ENCODE data around the gene CERT1. TPM values are rescaled to one million over a fixed set of nuclear protein-coding genes. Genes with fewer than 3 reads are reported as not detected.

The CERT1 gene
- total RNA-seq, 2 experiments from 2014 or later, result 32.3 to 34.4 TPM

DNA sequence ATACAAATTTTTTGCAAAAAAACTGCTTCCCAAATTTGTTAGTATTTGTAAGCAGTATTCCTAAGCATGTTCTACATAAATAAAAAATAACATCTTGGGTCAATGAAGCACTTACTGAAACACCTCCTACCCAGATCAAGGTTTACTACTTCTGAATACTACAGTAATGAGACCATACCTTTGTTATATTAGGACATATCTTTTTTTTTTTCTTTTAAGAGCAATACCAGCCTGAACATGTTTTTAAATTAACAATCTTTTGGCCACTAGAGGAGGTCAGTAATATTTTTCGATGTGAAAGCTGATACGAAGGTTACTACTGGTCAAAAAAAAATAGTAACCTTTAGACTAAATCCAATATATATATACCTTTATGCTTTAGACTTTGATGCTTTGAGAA is 72.7 kb downstream of the CERT1 start:
- Mint-ChIP-seq H3K27ac (no peak overlapping the region), H3K4me3 (no peak overlapping the region), H3K9me3 (peaks cover 17% of the 10 kb centered on the region), H3K4me1 (ENCODE audit: low read depth) (peaks cover 16% of the 10 kb centered on the region), H3K27me3 (no peaks in the 10 kb centered on the region), H3K36me3 (peaks cover 20% of the 10 kb centered on the region)
- POLR2A ChIA-PET, result no interaction called here
- CTCF ChIA-PET, result no interaction called here
- DNase-seq, result no peak
- intact Hi-C loops (cut with micrococcal nuclease), result no loop called here

DNA sequence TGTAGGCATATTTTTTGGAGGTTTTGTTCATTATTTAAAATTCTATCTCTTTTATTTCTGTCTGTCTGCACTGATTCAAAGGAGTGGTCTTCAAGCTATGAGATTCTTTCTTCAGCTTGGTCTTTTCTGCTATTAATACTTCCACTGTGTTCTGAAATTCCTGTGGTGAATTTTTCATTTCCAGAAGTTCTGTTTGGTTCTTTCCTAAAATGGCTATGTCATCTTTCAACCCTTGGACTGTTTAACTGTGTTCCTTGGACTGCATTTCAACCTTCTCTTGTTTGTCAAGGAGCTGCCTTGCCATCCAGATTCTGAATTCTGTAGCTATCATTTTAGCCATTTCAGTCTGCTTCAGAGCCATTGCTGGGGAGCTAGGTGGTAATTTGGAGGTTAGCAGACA is 76.3 kb downstream of the CERT1 start:
- intact Hi-C loops (cut with micrococcal nuclease), result no loop called here
- ChIA-PET POLR2A (no interaction called here), CTCF (no interaction called here)
- Mint-ChIP-seq H3K27me3 (no peaks in the 10 kb centered on the region), H3K4me1 (ENCODE audit: low read depth) (peaks cover 15% of the 10 kb centered on the region), H3K27ac (no peak overlapping the region), H3K9me3 (peaks cover 2% of the 10 kb centered on the region), H3K4me3 (no peak overlapping the region), H3K36me3 (peaks cover 4% of the 10 kb centered on the region)
- DNase-seq, result no peak

DNA sequence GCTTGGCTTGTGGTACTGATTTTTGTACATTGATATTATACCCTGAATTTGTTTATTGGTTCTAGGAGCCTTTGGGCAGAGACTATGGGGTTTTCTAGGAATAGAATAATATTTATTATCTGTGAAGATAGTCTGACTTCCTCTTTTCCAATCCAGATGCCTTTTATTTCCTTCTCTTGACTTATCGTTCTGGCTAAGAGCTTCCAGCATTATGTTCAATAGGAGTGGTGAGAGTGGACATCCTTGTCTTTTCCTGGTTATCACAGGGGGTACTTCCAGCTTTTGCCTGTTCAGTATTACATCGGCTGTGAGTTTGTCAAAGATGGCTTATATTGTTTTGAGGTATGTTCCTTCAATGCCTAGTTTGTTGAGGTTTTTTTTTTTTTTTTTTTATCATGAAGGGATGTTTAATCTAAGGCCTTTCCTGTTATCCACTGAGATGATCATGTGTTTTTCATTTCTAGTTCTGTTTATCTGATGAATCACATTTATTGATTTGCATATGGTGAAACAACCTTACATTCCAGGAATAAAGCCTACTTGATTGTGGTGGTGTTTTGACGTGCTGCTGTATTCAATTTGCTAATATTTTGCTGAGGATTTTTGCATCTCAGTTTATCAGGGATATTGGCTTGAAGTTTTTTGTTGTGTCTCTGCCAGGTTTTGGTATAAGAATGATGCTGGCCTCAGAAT is 77.5 kb downstream of the CERT1 start:
- CTCF ChIA-PET, result no interaction called here
- intact Hi-C loops (cut with micrococcal nuclease), result no loop called here
- H3K27me3 Mint-ChIP-seq, result no peaks in the 10 kb centered on the region
- peaks cover 12% of the 10 kb centered on the region for H3K4me1 Mint-ChIP-seq (ENCODE audit: low read depth)
- peaks cover 2% of the 10 kb centered on the region for H3K9me3 Mint-ChIP-seq
- H3K36me3 Mint-ChIP-seq, result peaks cover 4% of the 10 kb centered on the region
- no peak overlapping the region for H3K4me3 Mint-ChIP-seq
- no peak for DNase-seq
- H3K27ac Mint-ChIP-seq, result no peak overlapping the region
- POLR2A ChIA-PET, result no interaction called here

DNA sequence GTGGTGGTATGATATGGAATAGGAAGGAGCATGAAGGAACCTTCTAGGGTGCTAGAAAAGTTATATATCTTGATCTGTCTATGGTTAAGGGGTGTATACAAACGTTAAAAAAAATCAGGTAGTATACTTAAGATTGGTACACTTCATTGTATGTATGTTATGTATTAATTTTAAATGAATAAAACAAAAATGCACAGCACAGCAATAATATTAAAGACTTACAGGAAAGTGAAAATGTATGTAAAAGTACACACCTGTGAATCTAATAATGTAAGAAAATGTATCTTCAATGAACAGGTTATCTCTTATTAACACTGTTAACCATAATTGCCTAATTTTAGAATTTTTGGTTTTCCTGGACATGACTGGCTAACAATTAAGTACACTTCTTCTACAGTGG is 97.2 kb downstream of the CERT1 start:
- no peak overlapping the region for H3K27ac Mint-ChIP-seq
- CTCF ChIA-PET, result no interaction called here
- peaks cover 22% of the 10 kb centered on the region for H3K36me3 Mint-ChIP-seq
- intact Hi-C loops (cut with micrococcal nuclease), result no loop called here
- no peaks in the 10 kb centered on the region for H3K4me1 Mint-ChIP-seq (ENCODE audit: low read depth)
- POLR2A ChIA-PET, result no interaction called here
- H3K9me3 Mint-ChIP-seq, result no peaks in the 10 kb centered on the region
- H3K4me3 Mint-ChIP-seq, result no peak overlapping the region
- no peaks in the 10 kb centered on the region for H3K27me3 Mint-ChIP-seq
- DNase-seq, result no peak

DNA sequence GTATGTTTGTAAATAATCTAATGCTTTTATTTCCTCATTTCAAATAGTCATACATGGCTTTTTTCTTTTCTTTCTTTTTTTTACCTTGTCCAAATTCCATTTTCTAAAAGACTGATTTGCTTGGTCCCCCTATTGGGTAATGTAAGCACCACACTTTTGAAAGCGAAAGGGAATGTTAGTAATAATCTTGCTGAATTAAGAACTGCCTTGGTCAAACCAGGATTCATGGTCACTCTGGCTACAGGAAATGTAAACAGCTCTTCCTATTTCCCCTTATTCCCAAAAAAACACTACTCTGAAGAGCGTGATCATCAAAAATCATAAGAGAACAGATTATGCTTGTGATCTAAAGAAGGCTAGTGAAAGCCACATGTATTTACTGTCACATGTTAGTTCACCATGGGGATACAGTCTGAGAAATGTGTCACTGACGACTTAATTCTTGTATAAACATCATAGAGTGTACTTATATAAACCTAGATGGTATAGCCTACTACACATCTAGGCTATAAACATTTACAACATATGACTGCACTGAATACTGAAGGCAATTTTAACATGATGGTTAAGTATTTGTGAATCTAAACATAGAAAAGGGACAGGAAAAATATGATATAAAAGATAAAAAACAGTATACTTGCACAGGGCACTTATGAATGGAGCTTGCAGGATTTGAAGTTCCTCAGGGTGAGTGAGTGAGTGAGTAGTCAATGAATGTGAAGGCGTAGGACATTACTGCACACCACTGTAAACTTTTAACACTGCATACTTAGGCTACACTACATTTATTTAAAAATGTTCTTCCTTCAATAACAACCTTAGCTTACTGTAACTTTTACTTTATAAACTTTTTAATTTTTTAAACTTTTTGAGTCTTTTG is 99.1 kb downstream of the CERT1 start:
- H3K27ac Mint-ChIP-seq, result no peak overlapping the region
- no peak overlapping the region for H3K4me3 Mint-ChIP-seq
- ChIA-PET CTCF (no interaction called here), POLR2A (no interaction called here)
- peaks cover 20% of the 10 kb centered on the region for H3K36me3 Mint-ChIP-seq
- H3K27me3 Mint-ChIP-seq, result no peaks in the 10 kb centered on the region
- DNase-seq, result no peak
- no peaks in the 10 kb centered on the region for H3K9me3 Mint-ChIP-seq
- intact Hi-C loops (cut with micrococcal nuclease), result no loop called here
- no peaks in the 10 kb centered on the region for H3K4me1 Mint-ChIP-seq (ENCODE audit: low read depth)

DNA sequence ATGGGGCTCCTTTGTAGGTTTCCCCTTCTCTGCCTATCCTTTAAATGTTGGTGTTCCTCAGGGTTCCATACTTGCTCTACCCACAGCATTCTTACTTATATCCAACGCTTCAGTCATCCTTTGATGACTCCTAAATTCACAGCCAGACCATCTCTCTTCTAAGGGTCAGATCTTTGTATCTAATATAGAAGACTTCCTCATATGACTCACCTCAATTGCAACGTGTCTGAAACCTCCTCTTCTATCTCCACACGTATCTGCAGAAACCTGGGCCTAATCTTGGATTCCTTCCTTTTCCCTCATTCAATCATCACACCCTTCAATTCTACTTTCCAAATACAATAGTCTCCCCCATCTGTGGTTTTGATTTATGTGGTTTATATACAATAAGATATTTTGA is 106.1 kb downstream of the CERT1 start:
- H3K36me3 Mint-ChIP-seq, result peaks cover 12% of the 10 kb centered on the region
- no peaks in the 10 kb centered on the region for H3K9me3 Mint-ChIP-seq
- CTCF ChIA-PET, result no interaction called here

DNA sequence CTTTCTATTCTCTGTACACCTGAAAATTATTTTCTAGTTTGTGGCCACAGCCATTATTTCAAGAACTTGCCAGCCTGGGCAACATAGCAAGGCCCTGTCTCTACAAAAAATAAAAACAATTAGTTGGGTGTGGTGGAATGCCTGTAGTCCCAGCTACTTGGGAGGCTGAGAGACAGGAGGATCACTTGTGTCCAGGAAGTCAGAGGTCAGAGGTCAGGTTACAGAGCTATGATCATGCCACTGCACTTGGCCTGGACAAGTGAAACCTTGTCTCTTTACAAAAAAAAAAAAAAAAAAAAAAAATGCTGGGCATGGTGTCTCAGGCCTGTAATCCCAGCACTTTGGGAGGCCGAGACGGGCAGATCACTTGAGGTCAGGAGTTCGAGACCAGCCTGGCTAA is 116.2 kb downstream of the CERT1 start:
- ChIA-PET POLR2A (no interaction called here), CTCF (no interaction called here)
- H3K9me3 Mint-ChIP-seq, result no peaks in the 10 kb centered on the region
- no peaks in the 10 kb centered on the region for H3K4me1 Mint-ChIP-seq (ENCODE audit: low read depth)
- intact Hi-C loops (cut with micrococcal nuclease), result no loop called here
- no peak overlapping the region for H3K27ac Mint-ChIP-seq
- H3K4me3 Mint-ChIP-seq, result no peak overlapping the region
- H3K36me3 Mint-ChIP-seq, result peaks cover 6% of the 10 kb centered on the region
- DNase-seq, result no peak
- H3K27me3 Mint-ChIP-seq, result no peaks in the 10 kb centered on the region

More for the DNA sequence above, 106.1 kb downstream of the CERT1 start:
- H3K4me1 Mint-ChIP-seq (ENCODE audit: low read depth), result peaks cover 5% of the 10 kb centered on the region
- no peak overlapping the region for H3K4me3 Mint-ChIP-seq
- no peak for DNase-seq
- intact Hi-C loops (cut with micrococcal nuclease), result no loop called here
- POLR2A ChIA-PET, result no interaction called here
- H3K27ac Mint-ChIP-seq, result no peak overlapping the region
- no peaks in the 10 kb centered on the region for H3K27me3 Mint-ChIP-seq

DNA sequence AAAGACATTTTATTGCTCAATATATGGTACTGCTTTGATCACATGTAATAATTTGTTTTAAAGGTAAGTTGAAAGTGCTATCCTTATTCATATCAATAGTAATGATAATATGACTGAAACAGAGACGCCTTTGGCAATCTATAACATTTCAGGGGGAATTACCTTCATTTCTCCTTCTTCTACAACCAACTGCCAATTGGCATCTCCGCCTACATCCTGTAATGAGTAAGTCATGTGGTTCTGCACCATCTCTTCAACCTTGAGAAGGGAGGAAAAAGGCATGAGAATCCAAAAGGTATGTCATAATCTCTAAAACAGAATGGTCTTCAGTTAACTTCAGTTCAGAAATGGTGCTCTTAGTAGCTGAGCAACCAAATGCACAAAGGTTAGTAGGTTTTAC is 122.0 kb downstream of the CERT1 start:
- intact Hi-C loops (cut with micrococcal nuclease), result loop anchor here (2.0 to 5.0 kb wide), 2 partner anchors 123 to 177 kb away; partner anchors contain the start of genes CERT1 and POLK
- Mint-ChIP-seq H3K27ac (peak overlapping the region; percentile 18), H3K9me3 (no peaks in the 10 kb centered on the region), H3K4me3 (no peak overlapping the region), H3K4me1 (ENCODE audit: low read depth) (peaks cover 7% of the 10 kb centered on the region), H3K27me3 (no peaks in the 10 kb centered on the region), H3K36me3 (peaks cover 14% of the 10 kb centered on the region)
- CTCF ChIA-PET, result no interaction called here
- DNase-seq, result peak; percentile 36
- POLR2A ChIA-PET, result no interaction called here

DNA sequence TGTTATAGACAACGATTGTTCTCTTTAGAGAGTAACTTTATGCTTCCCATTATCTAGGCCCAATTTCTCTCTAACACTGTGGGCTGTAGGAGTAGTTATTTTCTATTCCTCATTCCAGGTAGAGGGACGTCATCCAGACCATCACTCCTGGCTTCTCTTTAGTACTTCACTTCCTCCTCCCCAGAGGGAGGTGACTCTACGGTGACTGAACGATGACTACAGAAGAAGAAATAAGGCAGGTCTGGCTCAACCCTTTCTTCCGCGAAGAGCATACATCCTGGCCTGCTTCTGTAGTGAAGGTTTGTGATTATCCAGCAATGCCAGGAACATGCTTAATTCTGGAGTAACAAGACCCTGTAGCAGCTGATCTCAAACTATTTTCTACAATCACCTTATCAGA is 123.6 kb downstream of the CERT1 start:
- ChIA-PET POLR2A (no interaction called here), CTCF (no interaction called here)
- H3K27me3 Mint-ChIP-seq, result no peaks in the 10 kb centered on the region
- intact Hi-C loops (cut with micrococcal nuclease), result loop anchor here (2.0 to 5.0 kb wide), 2 partner anchors 124 to 179 kb away; partner anchors contain the start of genes CERT1 and POLK
- H3K4me1 Mint-ChIP-seq (ENCODE audit: low read depth), result peaks cover 9% of the 10 kb centered on the region
- peaks cover 16% of the 10 kb centered on the region for H3K36me3 Mint-ChIP-seq
- H3K9me3 Mint-ChIP-seq, result no peaks in the 10 kb centered on the region
- no peak overlapping the region for H3K27ac Mint-ChIP-seq
- no peak for DNase-seq
- no peak overlapping the region for H3K4me3 Mint-ChIP-seq

DNA sequence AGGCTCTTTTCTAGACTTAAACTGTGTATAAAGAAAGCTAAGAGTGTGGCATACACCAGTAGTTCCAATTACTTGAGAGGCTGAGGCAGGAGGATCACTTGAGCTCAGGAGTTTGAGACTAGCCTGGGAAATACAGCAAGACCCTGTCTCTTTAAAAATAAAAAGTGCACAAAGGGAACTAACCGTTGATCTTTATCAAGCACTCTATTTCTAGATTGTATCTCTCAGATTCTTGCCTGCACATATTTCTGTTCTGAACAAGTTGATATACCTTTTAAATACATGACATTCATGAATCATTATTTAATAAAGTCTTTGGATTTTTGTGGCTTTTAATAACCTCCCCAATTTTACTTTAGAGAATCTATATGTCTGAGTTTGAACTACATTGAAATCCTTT is 127.2 kb downstream of the CERT1 start:
- H3K36me3 Mint-ChIP-seq, result peaks cover 18% of the 10 kb centered on the region
- CTCF ChIA-PET, result no interaction called here

DNA sequence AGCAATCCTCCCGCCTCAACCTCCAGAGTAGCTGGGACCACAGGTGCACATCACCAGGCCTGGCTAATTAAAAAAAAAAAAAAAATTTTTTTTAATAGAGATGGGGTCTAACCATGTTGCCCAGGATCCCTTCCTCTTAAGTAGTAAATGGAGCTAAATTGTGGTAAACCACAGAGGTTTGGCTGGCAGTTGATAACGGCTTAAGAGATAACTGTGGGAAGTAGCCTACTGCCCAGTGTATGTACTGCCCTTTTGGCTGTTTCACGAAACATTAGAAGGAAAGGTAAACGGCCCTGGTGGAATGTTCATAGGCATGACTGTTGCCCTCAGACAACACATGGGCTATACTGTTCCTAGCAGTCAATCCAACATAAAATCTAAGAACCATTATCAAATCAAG is 130.0 kb downstream of the CERT1 start:
- Mint-ChIP-seq H3K27ac (no peak overlapping the region), H3K4me3 (no peak overlapping the region), H3K36me3 (peaks cover 8% of the 10 kb centered on the region), H3K4me1 (ENCODE audit: low read depth) (peaks cover 2% of the 10 kb centered on the region), H3K9me3 (no peaks in the 10 kb centered on the region), H3K27me3 (no peaks in the 10 kb centered on the region)
- CTCF ChIA-PET, result no interaction called here
- DNase-seq, result no peak
- intact Hi-C loops (cut with micrococcal nuclease), result no loop called here
- POLR2A ChIA-PET, result no interaction called here

More for the DNA sequence above, 127.2 kb downstream of the CERT1 start:
- intact Hi-C loops (cut with micrococcal nuclease), result no loop called here
- POLR2A ChIA-PET, result no interaction called here
- DNase-seq, result no peak
- Mint-ChIP-seq H3K27me3 (no peaks in the 10 kb centered on the region), H3K27ac (no peak overlapping the region), H3K4me3 (no peak overlapping the region), H3K9me3 (no peaks in the 10 kb centered on the region), H3K4me1 (ENCODE audit: low read depth) (peaks cover 2% of the 10 kb centered on the region)

DNA sequence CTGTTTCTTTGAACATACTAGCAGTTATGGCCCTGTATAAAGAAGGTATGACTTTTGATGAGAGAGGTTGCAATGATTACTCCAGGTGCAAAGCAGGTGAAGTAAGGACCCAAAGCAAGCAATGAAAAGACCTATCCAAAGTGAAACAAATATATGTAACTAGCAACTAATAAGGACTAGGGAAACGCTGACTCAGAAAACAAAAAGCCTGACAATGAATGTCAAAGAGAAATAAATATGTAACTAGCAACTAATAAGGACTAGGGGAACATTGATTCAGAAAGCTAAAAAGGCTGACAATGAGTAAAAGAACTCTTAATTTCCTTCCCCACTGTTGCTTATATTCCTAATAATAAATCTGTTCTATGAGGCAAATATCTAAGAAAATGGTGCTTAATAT is 131.3 kb downstream of the CERT1 start:
- DNase-seq, result no peak
- POLR2A ChIA-PET, result no interaction called here
- CTCF ChIA-PET, result no interaction called here
- H3K27me3 Mint-ChIP-seq, result no peaks in the 10 kb centered on the region
- no peaks in the 10 kb centered on the region for H3K9me3 Mint-ChIP-seq
- intact Hi-C loops (cut with micrococcal nuclease), result no loop called here
- H3K27ac Mint-ChIP-seq, result no peak overlapping the region
- peaks cover 2% of the 10 kb centered on the region for H3K4me1 Mint-ChIP-seq (ENCODE audit: low read depth)
- H3K36me3 Mint-ChIP-seq, result peaks cover 11% of the 10 kb centered on the region
- H3K4me3 Mint-ChIP-seq, result no peak overlapping the region

DNA sequence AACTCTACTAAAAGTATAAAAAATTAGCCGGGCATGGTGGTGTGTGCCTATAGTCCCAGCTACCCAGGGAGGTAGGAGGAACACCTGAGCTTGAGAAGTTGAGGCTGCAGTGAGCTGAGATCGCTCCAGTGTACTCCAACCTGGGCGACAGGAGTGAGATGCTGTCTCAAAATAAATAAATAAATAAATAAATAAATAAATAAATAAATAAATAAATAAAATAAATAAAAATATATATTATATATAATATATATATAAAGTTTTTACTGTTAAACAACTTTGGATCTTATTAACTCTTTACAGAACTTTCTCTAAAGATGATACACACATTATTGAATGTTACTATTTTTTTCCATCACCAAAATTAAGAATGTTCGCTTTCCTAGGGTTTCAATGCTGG is 136.0 kb downstream of the CERT1 start:
- CTCF ChIA-PET, result interaction anchor here (0.7 kb wide), 1 partner anchor 829 kb away, joined by 4 read pairs; no protein-coding TSS in a partner anchor
- peaks cover 18% of the 10 kb centered on the region for H3K36me3 Mint-ChIP-seq
- H3K4me3 Mint-ChIP-seq, result no peak overlapping the region
- no peaks in the 10 kb centered on the region for H3K9me3 Mint-ChIP-seq
- H3K27me3 Mint-ChIP-seq, result no peaks in the 10 kb centered on the region
- no peak overlapping the region for H3K27ac Mint-ChIP-seq
- no peaks in the 10 kb centered on the region for H3K4me1 Mint-ChIP-seq (ENCODE audit: low read depth)
- POLR2A ChIA-PET, result no interaction called here
- DNase-seq, result no peak
- intact Hi-C loops (cut with micrococcal nuclease), result no loop called here
